HG02981 (cell line): Measurements from ENCODE around the gene MTMR11.
"Not testable (repeated sequence)": the region's sequence is repeated elsewhere in the genome, so short reads cannot be mapped to it uniquely, and the experiment has no call there.

Experiments
- ATAC-seq: cut with Tn5 transposase; IDR thresholded peaks from one replicate; pipeline ENCODE4 v1.9.1; 2021; ENCODE audit warnings: mild to moderate bottlenecking, moderate library complexity; ENCODE audit not compliant: unreplicated experiment

Gene MTMR11

DNA sequence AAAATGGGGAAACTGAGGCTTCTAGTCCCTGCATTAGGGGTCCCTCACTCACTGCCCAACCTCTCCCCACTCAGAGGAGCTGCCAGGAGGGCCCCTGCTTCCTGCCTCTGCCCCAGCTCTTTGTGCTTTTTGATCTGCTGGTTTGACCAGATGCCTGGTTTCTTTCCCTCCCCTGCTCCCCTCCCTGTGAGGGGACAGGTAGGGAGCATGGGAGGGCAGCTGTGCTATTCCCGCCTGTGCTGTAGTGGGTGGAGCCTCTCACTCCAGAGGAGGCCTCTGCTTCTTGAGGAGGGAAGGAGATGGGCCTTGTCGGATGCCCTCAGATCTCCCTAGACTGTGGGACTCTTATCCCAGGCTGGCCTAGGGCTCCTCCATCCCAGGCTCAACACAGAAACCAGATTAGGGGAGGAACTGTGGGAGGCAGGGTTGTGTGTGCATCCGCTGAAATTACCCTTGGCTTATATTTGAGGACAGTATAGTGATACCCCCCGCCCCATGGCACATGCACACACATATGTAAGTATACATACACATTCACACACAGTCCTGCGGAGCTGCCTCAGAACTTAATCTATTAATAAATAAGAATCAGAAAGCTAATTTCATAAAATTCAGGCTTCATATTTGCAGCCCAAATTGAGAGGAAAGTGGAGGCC, 32.7 kb downstream of the MTMR11 start:
- no peak for ATAC-seq

GRCh38 chr1:149899460-149900284, 37.0 kb downstream of the MTMR11 start, which contains the start of gene BOLA1:
BOLA1 (plus strand) TSS chr1:149899568; CDS start chr1:149900060, 492 bp downstream.
- peak; percentile 89 for ATAC-seq

DNA sequence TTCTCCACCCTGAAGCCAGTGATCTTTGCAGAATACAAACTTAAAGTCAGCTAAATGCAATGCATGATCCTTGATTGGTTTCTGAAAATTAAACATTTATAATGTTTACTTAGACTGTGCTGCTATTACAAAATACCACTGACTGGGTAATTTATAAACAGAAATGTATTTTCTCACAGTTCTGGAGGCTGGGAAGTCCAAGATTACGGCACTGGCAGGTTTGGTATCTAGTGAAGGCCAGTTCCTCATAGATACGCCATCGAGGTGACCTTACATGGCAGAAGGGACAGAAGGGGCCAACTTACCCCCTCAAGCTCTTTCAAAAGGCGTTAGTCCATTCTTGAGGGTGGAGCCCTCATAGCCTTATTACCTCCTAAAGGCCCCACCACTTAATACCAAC, 40.1 kb downstream of the MTMR11 start:
- ATAC-seq: no peak

DNA sequence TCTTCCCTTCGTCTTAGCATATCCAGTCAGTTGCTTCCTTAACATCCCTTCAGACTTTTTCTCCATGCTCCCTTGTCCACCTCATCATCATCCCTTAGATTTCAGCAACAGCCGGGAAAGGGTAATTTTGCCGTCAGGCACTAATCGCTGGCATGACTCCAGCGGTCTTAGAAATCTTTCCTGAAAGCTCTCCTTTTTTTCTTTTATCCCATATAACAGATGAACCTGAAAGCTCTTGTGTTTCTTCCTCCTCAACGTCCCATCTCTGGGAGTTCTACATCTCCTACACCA, 47.7 kb downstream of the MTMR11 start:
- no peak for ATAC-seq

DNA sequence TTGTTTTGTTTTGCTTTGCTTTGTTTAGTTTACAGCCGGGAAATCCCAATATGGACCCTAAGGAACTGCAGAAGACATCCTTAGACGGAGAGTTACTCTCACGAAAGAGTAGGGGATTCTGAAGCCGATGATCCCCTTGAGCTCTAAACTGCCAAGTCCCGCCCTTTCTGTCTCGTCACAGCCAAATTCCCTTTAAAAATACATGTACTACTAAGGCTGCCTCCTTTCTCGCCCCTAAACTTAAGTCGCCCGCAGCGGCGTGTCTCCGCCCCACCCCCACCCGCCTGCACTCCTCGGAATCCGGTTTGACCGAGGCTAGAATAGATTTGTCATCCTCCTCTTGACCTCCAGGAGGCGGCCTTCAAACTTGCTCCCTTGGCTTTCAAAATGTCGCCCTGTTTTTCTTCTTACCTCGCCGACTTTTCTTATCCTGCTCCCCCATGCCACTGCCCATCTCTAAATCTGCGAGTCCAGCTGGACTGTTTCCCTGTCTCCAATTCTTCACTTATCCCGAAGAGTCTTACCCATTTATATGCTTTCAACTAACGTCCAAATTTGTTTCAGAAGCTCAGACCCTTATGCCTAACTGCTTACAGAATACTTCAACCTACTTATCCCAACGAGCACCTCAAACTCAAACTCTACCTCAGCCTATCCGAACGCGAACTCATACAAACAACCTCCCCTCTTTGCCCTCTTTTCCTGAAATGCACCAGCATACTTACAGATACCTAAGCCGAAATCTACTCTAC, 48.3 kb downstream of the MTMR11 start:
- ATAC-seq: peak; percentile 19

GRCh38 chr1:149887456-149888246, 49.0 kb downstream of the MTMR11 start:
- ATAC-seq: peak; percentile 44

DNA sequence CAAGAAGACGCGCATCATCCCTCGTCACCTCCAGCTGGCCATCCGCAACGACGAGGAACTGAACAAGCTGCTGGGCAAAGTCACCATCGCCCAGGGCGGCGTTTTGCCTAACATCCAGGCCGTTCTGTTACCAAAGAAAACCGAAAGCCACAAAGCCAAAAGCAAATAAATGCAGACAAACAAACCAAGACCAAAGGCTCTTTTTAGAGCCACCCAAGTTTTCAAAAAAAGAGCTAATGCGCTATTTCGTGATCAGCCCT, 49.6 kb downstream of the MTMR11 start:
- ATAC-seq: not testable (repeated sequence)

GRCh38 chr1:149886396-149887195, 50.1 kb downstream of the MTMR11 start:
- ATAC-seq: peak; percentile 51

- ATAC-seq: not testable (repeated sequence)
Observed at GRCh38 chr1:149886121-149886395, 50.6 kb downstream of the MTMR11 start.

GRCh38 chr1:149885339-149886120, 51.1 kb downstream of the MTMR11 start:
- no peak for ATAC-seq

DNA sequence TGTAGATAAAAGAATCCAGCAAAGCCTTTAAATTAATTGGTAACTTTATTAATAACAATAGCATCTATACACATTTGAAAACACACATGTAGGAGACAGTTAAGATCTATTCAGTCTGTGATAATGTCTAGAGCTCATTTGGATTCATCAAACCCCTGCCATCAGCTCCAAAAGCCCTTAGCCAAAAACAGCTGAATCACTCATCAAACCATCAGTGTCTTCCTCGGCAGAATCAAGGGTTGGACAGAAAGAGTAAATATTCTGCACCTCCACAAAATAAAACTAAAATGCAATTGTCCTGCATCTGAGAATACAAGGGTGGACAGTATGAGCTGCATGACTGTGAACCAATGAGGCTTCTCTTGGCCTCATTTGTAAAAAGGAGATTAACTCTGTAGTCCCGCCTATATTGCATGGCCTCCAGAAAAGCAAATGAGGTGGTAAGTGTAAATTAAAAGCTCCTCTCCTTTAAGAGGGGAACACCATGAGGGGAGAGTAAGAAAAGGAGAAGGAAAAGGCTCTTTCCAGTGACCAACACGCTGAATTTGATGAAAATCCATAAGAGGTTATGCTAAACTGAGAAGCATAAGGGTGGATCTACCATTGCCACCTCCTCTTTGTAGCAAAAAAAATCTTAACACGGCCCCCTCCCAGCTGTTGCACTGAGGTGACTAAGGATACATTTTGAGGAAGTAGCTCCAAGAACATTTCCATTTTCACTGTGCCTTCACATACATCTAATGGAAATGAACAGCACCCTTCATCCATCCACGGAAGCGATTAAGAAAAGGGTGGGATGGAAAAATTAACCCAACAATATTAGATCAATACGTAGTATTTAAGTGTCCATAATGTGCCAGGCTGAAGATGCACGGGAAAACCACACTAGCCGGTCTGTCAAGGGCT, 52.0 kb downstream of the MTMR11 start:
- ATAC-seq: no peak

DNA sequence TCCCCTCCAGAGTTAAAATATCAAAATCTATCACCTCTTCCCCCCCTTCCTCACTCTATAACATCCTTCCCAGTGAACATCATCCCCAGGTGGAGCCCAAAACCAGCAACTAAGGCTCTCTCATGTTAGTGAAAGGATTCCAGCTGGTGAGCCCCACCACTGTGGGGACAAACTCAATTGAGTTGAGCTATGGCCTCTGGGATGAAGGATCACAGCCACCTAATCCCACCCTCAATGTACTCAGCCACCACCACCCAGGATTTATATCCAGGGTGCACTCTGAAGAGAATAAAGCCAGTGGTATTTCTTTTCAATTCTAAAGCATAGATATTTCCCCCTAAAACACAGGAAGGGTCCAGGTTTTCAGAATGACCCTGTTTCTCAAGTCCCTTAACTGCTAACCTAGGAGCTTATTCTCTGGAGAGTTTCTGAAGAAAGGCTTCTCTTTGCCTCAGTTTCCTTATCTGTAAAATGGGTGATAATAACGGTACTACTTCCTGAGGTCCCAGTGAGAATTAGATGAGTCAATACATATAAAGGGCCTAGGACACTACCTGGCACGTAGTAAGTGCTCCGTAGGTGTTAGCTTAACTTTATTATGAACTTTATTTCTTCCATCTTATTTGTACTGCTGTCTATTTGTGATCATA, 53.0 kb downstream of the MTMR11 start:
- ATAC-seq: no peak

DNA sequence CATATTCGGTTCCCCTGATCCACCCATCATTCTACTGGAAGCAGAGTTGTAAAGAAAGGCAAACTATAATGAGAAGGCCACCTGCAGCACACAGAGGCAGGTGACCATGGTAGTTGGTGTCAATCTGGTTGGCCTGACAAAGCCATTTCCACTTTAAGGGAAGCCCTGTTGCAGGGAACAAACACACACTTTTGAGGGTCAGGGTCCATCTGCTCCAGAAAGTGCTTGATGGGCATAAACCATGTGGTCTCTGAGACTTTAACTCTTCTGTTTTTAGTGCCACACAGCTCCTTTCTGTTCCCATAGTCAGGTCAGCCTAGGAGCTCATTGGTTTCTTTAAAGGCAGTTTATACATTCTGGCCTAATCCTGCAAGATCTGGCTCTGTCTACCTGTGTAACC, 54.8 kb downstream of the MTMR11 start:
- ATAC-seq: no peak

- no peak for ATAC-seq
Observed at GRCh38 chr1:149879556-149879955, 57.1 kb downstream of the MTMR11 start.
